Measurements from ENCODE around the gene SMURF2. TPM values are rescaled to one million over a fixed set of nuclear protein-coding genes. Genes with fewer than 3 reads are reported as not detected.
A peak's percentile ranks its signal among the peaks of the same experiment; 100 is the strongest.

The SMURF2 gene
- total and polyA plus RNA-seq, 2 donors (not counting 1 experiment from before 2014, with no cell fraction given): 96.3 to 108 TPM

DNA sequence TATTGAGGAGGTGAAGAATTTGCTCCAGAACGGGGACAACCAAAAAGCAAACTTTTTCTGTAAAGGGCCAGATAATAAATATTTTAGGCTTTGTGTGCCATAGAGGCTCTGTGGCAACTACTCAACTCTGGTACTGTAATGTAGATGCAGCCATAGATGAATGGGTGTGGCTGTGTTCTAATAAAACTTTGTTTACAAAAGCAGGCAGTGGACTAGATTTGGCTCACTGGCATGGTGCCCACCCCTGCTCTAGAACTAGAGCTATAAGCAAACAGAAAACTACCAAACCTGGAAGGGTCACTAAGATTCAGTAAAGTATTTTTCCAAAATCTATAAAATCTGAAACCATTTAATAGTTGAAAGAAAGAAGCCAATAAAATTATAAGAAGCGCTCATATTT, 24.6 kb upstream of the SMURF2 start:
- Histone ChIP-seq H3K4me3 (replicated peaks in 1 of 4; ENCODE audit: control extremely low read depth in 1 of 4, insufficient read depth in 1 of 4, low read depth in 3 of 4, low read length in 4 of 4) (no peak overlapping the region), H3K4me1 (ENCODE audit: control insufficient read depth, extremely low read depth, insufficient read depth, low read length) (peaks cover 19% of the 10 kb centered on the region), H2AFZ (ENCODE audit: low read length) (no peak overlapping the region), H3K9ac (ENCODE audit: insufficient read depth, low read length) (no peak overlapping the region), H3K4me2 (ENCODE audit: extremely low read depth, insufficient read depth, low read length) (no peak overlapping the region), H3K27me3 (ENCODE audit: control insufficient read depth, insufficient read depth, low read length) (no peaks in the 10 kb centered on the region), H3K9me3 (ENCODE audit: control insufficient read depth, insufficient read depth, low read depth, low read length) (no peaks in the 10 kb centered on the region), H3K27ac (ENCODE audit: insufficient read depth, low read length) (no peak overlapping the region), H4K20me1 (ENCODE audit: control insufficient read depth, extremely low read depth, insufficient read depth, low read length) (no peaks in the 10 kb centered on the region), H3K79me2 (ENCODE audit: control insufficient read depth, insufficient read depth, low read length) (no peaks in the 10 kb centered on the region), H3K36me3 (ENCODE audit: control insufficient read depth, insufficient read depth, low read length) (no peaks in the 10 kb centered on the region)
- TF ChIP-seq, protein P1, sequence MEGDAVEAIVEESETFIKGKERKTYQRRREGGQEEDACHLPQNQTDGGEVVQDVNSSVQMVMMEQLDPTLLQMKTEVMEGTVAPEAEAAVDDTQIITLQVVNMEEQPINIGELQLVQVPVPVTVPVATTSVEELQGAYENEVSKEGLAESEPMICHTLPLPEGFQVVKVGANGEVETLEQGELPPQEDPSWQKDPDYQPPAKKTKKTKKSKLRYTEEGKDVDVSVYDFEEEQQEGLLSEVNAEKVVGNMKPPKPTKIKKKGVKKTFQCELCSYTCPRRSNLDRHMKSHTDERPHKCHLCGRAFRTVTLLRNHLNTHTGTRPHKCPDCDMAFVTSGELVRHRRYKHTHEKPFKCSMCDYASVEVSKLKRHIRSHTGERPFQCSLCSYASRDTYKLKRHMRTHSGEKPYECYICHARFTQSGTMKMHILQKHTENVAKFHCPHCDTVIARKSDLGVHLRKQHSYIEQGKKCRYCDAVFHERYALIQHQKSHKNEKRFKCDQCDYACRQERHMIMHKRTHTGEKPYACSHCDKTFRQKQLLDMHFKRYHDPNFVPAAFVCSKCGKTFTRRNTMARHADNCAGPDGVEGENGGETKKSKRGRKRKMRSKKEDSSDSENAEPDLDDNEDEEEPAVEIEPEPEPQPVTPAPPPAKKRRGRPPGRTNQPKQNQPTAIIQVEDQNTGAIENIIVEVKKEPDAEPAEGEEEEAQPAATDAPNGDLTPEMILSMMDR (conservative IDR thresholded peaks at IDR 0.05 in 1 of 2, IDR thresholded peaks at IDR 0.05 in 1 of 2; ENCODE audit: low read depth in 1 of 2, low read length in 2 of 2): no peak
- no peak for TF ChIP-seq EZH2 (IDR thresholded peaks at IDR 0.05; ENCODE audit: low read length, missing control alignments)
- peak in 1 of 2 donors; percentile 38 for DNase-seq (ENCODE audit: low read depth in 2 of 2)

DNA sequence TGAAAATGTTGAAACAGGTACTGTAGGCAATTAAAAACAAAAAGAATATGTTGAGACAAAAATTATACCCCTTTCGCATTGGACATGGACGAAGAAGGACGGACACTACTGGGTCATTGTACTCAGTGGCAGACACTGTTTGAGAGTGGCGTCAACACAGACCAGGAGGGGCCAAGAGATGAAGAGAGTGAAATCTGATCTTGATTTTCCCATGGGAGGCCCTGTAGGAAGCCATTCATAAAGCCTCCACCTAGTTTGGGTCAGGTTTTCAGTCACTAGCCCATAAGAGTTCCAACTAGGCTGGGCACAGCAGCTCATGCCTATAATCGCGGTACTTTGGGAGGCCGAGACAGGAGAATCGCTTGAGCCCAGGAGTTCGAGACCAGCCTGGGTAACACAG, 23.6 kb upstream of the SMURF2 start:
- TF ChIP-seq, protein P1 (conservative IDR thresholded peaks at IDR 0.05 in 1 of 2, IDR thresholded peaks at IDR 0.05 in 1 of 2; ENCODE audit: low read depth in 1 of 2, low read length in 2 of 2): no peak
- no peak for TF ChIP-seq EZH2 (IDR thresholded peaks at IDR 0.05; ENCODE audit: low read length, missing control alignments)
- H3K36me3 ChIP-seq (ENCODE audit: control insufficient read depth, insufficient read depth, low read length): no peaks in the 10 kb centered on the region
- H4K20me1 ChIP-seq (ENCODE audit: control insufficient read depth, extremely low read depth, insufficient read depth, low read length): no peaks in the 10 kb centered on the region
- no peaks in the 10 kb centered on the region for H3K9me3 ChIP-seq (ENCODE audit: control insufficient read depth, insufficient read depth, low read depth, low read length)
- peaks cover 20% of the 10 kb centered on the region for H3K4me1 ChIP-seq (ENCODE audit: control insufficient read depth, extremely low read depth, insufficient read depth, low read length)
- H2AFZ ChIP-seq (ENCODE audit: low read length): no peak overlapping the region
- H3K27ac ChIP-seq (ENCODE audit: insufficient read depth, low read length): no peak overlapping the region
- no peak for DNase-seq (ENCODE audit: low read depth in 2 of 2)
- H3K27me3 ChIP-seq (ENCODE audit: control insufficient read depth, insufficient read depth, low read length): no peaks in the 10 kb centered on the region
- H3K9ac ChIP-seq (ENCODE audit: insufficient read depth, low read length): no peak overlapping the region
- no peak overlapping the region for H3K4me2 ChIP-seq (ENCODE audit: extremely low read depth, insufficient read depth, low read length)
- no peak overlapping the region for H3K4me3 ChIP-seq (replicated peaks in 1 of 4; ENCODE audit: control extremely low read depth in 1 of 4, insufficient read depth in 1 of 4, low read depth in 3 of 4, low read length in 4 of 4)
- H3K79me2 ChIP-seq (ENCODE audit: control insufficient read depth, insufficient read depth, low read length): peaks cover under 1% of the 10 kb centered on the region

DNA sequence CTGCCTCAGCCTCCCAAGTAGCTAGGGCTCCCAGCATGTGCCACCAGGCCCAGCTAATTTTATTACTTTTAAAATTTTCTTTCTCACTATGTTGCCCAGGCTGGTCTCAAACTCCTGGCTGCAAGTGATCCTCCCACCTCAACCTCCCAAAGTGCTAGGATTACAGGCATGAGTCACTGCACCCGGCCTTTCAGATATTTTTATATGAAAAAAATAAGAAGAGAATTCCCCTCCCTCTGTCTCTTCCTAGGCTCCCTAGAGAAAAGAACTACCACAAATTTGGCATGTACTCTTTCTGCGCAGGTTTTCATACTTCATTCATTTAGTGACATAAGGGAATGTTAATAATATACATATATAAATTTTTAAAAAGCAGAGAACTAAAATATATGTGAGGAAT, 21.7 kb upstream of the SMURF2 start:
- Histone ChIP-seq H3K27ac (ENCODE audit: insufficient read depth, low read length) (peak overlapping the region; percentile 88), H2AFZ (ENCODE audit: low read length) (no peak overlapping the region), H3K36me3 (ENCODE audit: control insufficient read depth, insufficient read depth, low read length) (no peaks in the 10 kb centered on the region), H3K4me3 (replicated peaks in 1 of 4; ENCODE audit: control extremely low read depth in 1 of 4, insufficient read depth in 1 of 4, low read depth in 3 of 4, low read length in 4 of 4) (no peak overlapping the region), H3K9ac (ENCODE audit: insufficient read depth, low read length) (no peak overlapping the region), H3K79me2 (ENCODE audit: control insufficient read depth, insufficient read depth, low read length) (peaks cover 1% of the 10 kb centered on the region), H3K9me3 (ENCODE audit: control insufficient read depth, insufficient read depth, low read depth, low read length) (no peaks in the 10 kb centered on the region), H3K4me2 (ENCODE audit: extremely low read depth, insufficient read depth, low read length) (no peak overlapping the region), H3K4me1 (ENCODE audit: control insufficient read depth, extremely low read depth, insufficient read depth, low read length) (peaks cover 31% of the 10 kb centered on the region), H3K27me3 (ENCODE audit: control insufficient read depth, insufficient read depth, low read length) (no peaks in the 10 kb centered on the region), H4K20me1 (ENCODE audit: control insufficient read depth, extremely low read depth, insufficient read depth, low read length) (no peaks in the 10 kb centered on the region)
- DNase-seq (ENCODE audit: low read depth in 2 of 2): peak in 1 of 2 donors; percentile 35
- TF ChIP-seq EZH2 (IDR thresholded peaks at IDR 0.05; ENCODE audit: low read length, missing control alignments): no peak
- TF ChIP-seq, protein P1 (conservative IDR thresholded peaks at IDR 0.05 in 1 of 2, IDR thresholded peaks at IDR 0.05 in 1 of 2; ENCODE audit: low read depth in 1 of 2, low read length in 2 of 2): no peak
